Stimulated activated CD4-positive, alpha-beta T cell treated with anti-CD3 and anti-CD28 coated beads, Interleukin-15, amount 100 ng/mL, for 1 hour (primary cell): ENCODE data around the gene TECPR1.
"Not testable (repeated sequence)": the region's sequence is repeated elsewhere in the genome, so short reads cannot be mapped to it uniquely, and the experiment has no call there.

Experiments
- DNase-seq, 2 donors: peaks; one replicate each; pipeline ENCODE4 v3.0.0-alpha.2; 2020; ENCODE audit warnings: low read depth in 1 of 2, low spot score in 1 of 2

Gene TECPR1

GRCh38 chr7:98230746-98231471, 21.1 kb downstream of the TECPR1 start:
- DNase-seq = no peak

GRCh38 chr7:98229991-98230745, 21.9 kb downstream of the TECPR1 start:
- DNase-seq = no peak

GRCh38 chr7:98229441-98229840, 22.6 kb downstream of the TECPR1 start:
- DNase-seq = no peak

GRCh38 chr7:98228801-98229200, 23.2 kb downstream of the TECPR1 start:
- DNase-seq = no peak

GRCh38 chr7:98227939-98228338, 24.1 kb downstream of the TECPR1 start:
- no peak for DNase-seq

GRCh38 chr7:98225913-98226614, 26.0 kb downstream of the TECPR1 start:
- no peak for DNase-seq

GRCh38 chr7:98224701-98225181, 27.3 kb downstream of the TECPR1 start:
- no peak for DNase-seq

- no peak for DNase-seq
Observed at GRCh38 chr7:98223898-98224700, 27.9 kb downstream of the TECPR1 start.

- no peak for DNase-seq
Observed at GRCh38 chr7:98223351-98223897, 28.6 kb downstream of the TECPR1 start.

- no peak for DNase-seq
Observed at GRCh38 chr7:98222533-98223195, 29.4 kb downstream of the TECPR1 start.

- DNase-seq = no peak
Observed at GRCh38 chr7:98221611-98222532, 30.2 kb downstream of the TECPR1 start.

GRCh38 chr7:98219382-98219781, 32.6 kb downstream of the TECPR1 start:
- not testable (repeated sequence) for DNase-seq

DNA sequence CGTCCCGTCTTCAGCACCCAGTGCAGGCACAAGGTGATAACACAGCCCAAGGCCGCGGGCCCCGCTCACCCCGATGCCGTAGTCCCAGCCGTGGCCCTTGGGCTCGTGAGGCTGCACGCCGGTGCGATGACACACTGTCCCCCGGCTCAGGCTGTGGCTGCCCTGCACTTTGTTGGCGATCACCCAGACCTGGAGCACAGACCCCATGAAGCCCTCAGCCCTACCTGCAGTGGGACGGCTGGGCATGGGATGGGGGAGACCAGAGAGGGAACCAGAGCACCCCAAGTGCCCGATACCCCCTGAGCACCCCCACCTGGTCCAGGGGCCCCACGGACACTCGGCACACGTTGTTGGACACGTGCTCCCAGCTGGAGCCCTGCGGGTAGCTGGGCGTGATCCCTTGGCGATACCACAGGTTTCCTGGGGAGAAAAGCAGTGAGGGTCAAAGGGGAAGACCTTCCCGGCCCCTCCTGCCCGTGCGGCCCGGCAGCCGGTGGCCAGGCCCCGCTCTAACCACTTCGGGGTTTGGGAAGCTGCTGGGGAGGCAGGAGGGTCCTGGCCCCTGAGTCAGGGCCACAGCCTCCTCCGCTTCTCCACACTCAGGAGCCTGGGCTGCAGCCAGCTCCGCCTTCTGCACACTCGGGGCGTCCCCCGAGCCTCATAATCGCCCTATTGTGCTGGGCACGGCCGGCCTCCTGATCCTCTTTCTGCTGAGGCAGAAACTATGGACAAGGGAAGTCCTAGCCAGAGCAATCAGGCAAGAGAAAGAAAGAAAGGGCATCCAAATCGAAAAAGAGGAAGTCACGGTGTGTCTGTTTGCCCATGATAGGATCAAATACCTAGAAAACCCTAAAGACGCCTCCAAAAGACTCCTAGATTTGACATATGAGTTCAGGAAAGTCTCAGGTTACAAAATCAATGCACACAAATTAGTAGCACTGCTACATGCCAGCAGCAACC, 34.1 kb downstream of the TECPR1 start:
- DNase-seq = no peak

- DNase-seq = no peak
Observed at GRCh38 chr7:98216941-98217622, 35.0 kb downstream of the TECPR1 start.

DNA sequence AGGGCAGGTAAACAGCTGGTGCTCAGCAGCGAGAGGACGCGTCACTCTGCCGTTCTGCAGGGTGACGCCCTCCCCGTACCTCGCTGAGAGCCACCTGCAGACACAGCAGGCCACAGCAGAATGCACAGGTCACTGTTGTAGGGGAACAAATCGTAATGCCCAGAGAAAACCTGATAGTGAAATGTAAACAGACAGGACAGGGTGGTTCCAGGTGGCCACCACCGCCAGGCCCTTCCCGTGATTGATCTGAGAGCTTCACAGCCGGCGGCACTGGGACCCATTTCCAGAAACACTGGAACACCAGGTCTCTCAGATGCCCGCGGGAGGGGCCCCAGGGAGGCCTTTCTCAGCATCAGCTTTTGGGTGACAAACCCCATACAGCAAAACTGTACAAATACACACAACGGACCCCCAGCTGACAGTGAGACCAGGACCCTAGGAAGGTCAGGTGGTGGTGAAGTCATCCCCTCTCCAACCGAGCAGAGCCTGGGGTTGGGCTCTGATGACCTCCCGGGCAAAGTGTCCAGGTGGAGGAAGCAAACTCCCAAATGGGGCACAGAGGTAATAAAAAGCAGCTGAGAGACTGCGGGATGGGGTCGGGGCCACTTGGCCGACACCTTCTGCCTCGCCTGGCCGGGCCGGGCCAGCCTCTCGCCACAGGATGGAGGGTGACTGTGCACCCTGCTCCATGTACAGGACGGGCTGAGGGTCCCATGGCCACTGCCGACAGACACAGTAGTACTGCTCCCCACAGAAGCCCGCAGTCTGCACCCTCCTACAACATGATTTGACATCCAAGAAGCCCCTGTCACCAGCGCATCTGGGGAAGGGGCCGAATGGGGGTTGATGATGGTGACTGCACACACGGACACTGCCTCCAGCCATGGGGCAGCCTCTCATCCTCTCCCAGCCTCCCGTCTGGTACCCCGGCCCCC, 36.2 kb downstream of the TECPR1 start:
- no peak for DNase-seq

- DNase-seq = no peak
Observed at GRCh38 chr7:98214811-98215321, 37.2 kb downstream of the TECPR1 start.
